ENCODE measurements around the gene CHD8. TPM values are rescaled to one million over a fixed set of nuclear protein-coding genes. Genes with fewer than 3 reads are reported as not detected.

The CHD8 gene
- polyA plus RNA-seq, 1 experiment: 26.1 TPM

- H3K9me3 ChIP-seq (ENCODE audit: control insufficient read depth, insufficient read depth, low read length): no peaks in the 10 kb centered on the region; the same call in 1 of the 2 replicates
- H3K27me3 ChIP-seq (ENCODE audit: control insufficient read depth, insufficient read depth, low read length): no peaks in the 10 kb centered on the region
- DNase-seq (ENCODE audit: low read depth, low spot score): no peak
- H3K27ac ChIP-seq (ENCODE audit: low read depth, low read length): no peak overlapping the region
- no peak for TF ChIP-seq CTCF (IDR thresholded peaks at IDR 0.05; ENCODE audit: low read depth, low read length)
- no peak overlapping the region for H3K4me3 ChIP-seq (ENCODE audit: low read depth, low read length)
- CTCF ChIA-PET: no interaction called here
- POLR2A ChIA-PET: no interaction called here
Observed at GRCh38 chr14:21419528-21419927, 36.4 kb downstream of the CHD8 start.

GRCh38 chr14:21415329-21415728, 40.6 kb downstream of the CHD8 start:
- Histone ChIP-seq H3K9me3 (ENCODE audit: control insufficient read depth, insufficient read depth, low read length) (no peaks in the 10 kb centered on the region; the same call in 1 of the 2 replicates), H3K4me3 (ENCODE audit: low read depth, low read length) (no peak overlapping the region), H3K27me3 (ENCODE audit: control insufficient read depth, insufficient read depth, low read length) (no peaks in the 10 kb centered on the region), H3K27ac (ENCODE audit: low read depth, low read length) (no peak overlapping the region)
- POLR2A ChIA-PET: no interaction called here
- DNase-seq (ENCODE audit: low read depth, low spot score): no peak
- CTCF ChIA-PET: interaction anchor here (1.1 kb wide), 1 partner anchor 8 kb away, joined by 3 read pairs; no protein-coding TSS in a partner anchor
- TF ChIP-seq CTCF (IDR thresholded peaks at IDR 0.05; ENCODE audit: low read depth, low read length): no peak

- no peak overlapping the region for H3K27ac ChIP-seq (ENCODE audit: low read depth, low read length)
- ChIA-PET CTCF (interaction anchor here (1.1 kb wide), 1 partner anchor 10 kb away, joined by 3 read pairs; no protein-coding TSS in a partner anchor), POLR2A (interaction anchor here (0.7 kb wide), 1 partner anchor 86 kb away, joined by 3 read pairs; no protein-coding TSS in a partner anchor)
- no peaks in the 10 kb centered on the region for H3K27me3 ChIP-seq (ENCODE audit: control insufficient read depth, insufficient read depth, low read length)
- no peak for DNase-seq (ENCODE audit: low read depth, low spot score)
- H3K4me3 ChIP-seq (ENCODE audit: low read depth, low read length): no peak overlapping the region
- no peaks in the 10 kb centered on the region; the same call in 1 of the 2 replicates for H3K9me3 ChIP-seq (ENCODE audit: control insufficient read depth, insufficient read depth, low read length)
- TF ChIP-seq CTCF (IDR thresholded peaks at IDR 0.05; ENCODE audit: low read depth, low read length): no peak
Observed at GRCh38 chr14:21414137-21414631, 41.7 kb downstream of the CHD8 start.

- ChIA-PET CTCF (interaction anchor here (1.1 to 1.4 kb wide), 2 partner anchors 149 kb away, joined by 3 read pairs; no protein-coding TSS in a partner anchor), POLR2A (no interaction called here)
- Histone ChIP-seq H3K27ac (ENCODE audit: low read depth, low read length) (no peak overlapping the region), H3K9me3 (ENCODE audit: control insufficient read depth, insufficient read depth, low read length) (no peaks in the 10 kb centered on the region), H3K4me3 (ENCODE audit: low read depth, low read length) (no peak overlapping the region), H3K27me3 (ENCODE audit: control insufficient read depth, insufficient read depth, low read length) (no peaks in the 10 kb centered on the region)
- no peak for TF ChIP-seq CTCF (IDR thresholded peaks at IDR 0.05; ENCODE audit: low read depth, low read length)
- DNase-seq (ENCODE audit: low read depth, low spot score): no peak
Observed at GRCh38 chr14:21408147-21408546, 47.8 kb downstream of the CHD8 start.

- Histone ChIP-seq H3K9me3 (ENCODE audit: control insufficient read depth, insufficient read depth, low read length) (no peaks in the 10 kb centered on the region), H3K4me3 (ENCODE audit: low read depth, low read length) (no peak overlapping the region), H3K27me3 (ENCODE audit: control insufficient read depth, insufficient read depth, low read length) (no peaks in the 10 kb centered on the region), H3K27ac (ENCODE audit: low read depth, low read length) (no peak overlapping the region)
- no peak for DNase-seq (ENCODE audit: low read depth, low spot score)
- TF ChIP-seq CTCF (IDR thresholded peaks at IDR 0.05; ENCODE audit: low read depth, low read length): no peak
- ChIA-PET CTCF (interaction anchor here (0.6 to 1.9 kb wide), 2 partner anchors 50 to 67 kb away, joined by 5 to 6 read pairs; partner anchors contain the start of gene CHD8), POLR2A (no interaction called here)
Observed at GRCh38 chr14:21406213-21406612, 49.7 kb downstream of the CHD8 start.
